H1 (cell line): Measurements from ENCODE around the gene TNIK. TPM values are rescaled to one million over a fixed set of nuclear protein-coding genes. Genes with fewer than 3 reads are reported as not detected.

Source experiments
- CTCF ChIA-PET: fragments of 300-600 bp; sonication (Branson Sonifier 250); formaldehyde crosslinking; loops from one replicate; lab custom pipeline; 2021; ENCODE audit not compliant: partially characterized antibody; lab: Charles Lee
- POLR2A ChIA-PET: fragments of 300-600 bp; sonication (Branson Sonifier 250); formaldehyde crosslinking; loops from one replicate; lab custom pipeline; 2021; ENCODE audit warnings: inconsistent platforms; ENCODE audit not compliant: partially characterized antibody; lab: Charles Lee
- DNase-seq, 2 experiments: peaks; one replicate each; pipeline versions ENCODE4 v3.0.0 to v3.0.0-alpha.2; 2010 to 2022; ENCODE audit warnings: low spot score in 2 of 2, low read depth in 1 of 2, mixed read lengths in 1 of 2
- FAIRE-seq: peaks from 2 replicates; lab custom pipeline; 2011; peaks lifted over from hg19 to GRCh38; lab: Jason Lieb, UNC
- H2AFZ ChIP-seq: 2 replicates; pipeline ENCODE4 v1.8.1; 2012; ENCODE audit warnings: low read length, inconsistent platforms
- H2AK5ac ChIP-seq: 2 replicates; pipeline ENCODE4 v1.6.1; 2013; ENCODE audit warnings: low read depth, low read length
- H2BK120ac ChIP-seq: replicated peaks from 2 replicates; pipeline ENCODE3; 2013; ENCODE audit warnings: low read depth, low read length, inconsistent platforms
- H2BK12ac ChIP-seq: 2 replicates; pipeline ENCODE4 v1.6.1; 2013; ENCODE audit warnings: low read depth, low read length
- H2BK15ac ChIP-seq: 2 replicates; pipeline ENCODE4 v1.6.1; 2013; ENCODE audit warnings: low read length
- H2BK20ac ChIP-seq: 2 replicates; pipeline ENCODE4 v1.6.1; 2013; ENCODE audit warnings: low read length
- H2BK5ac ChIP-seq: 2 replicates; pipeline ENCODE4 v1.6.1; 2013; ENCODE audit warnings: low read depth, low read length
- H3K14ac ChIP-seq: 2 replicates; pipeline ENCODE4 v1.6.1; 2013; ENCODE audit warnings: inconsistent platforms; ENCODE audit not compliant: insufficient read length
- H3K18ac ChIP-seq: 2 replicates; pipeline ENCODE4 v1.6.1; 2013; ENCODE audit warnings: low read length; ENCODE audit errors: extremely low read depth
- H3K23ac ChIP-seq: 2 replicates; pipeline ENCODE4 v1.6.1; 2013; ENCODE audit warnings: inconsistent platforms; ENCODE audit not compliant: insufficient read length
- H3K23me2 ChIP-seq: 2 replicates; pipeline ENCODE4 v1.6.1; 2013; ENCODE audit warnings: low read depth, low read length
- H3K27ac ChIP-seq: 2 replicates; pipeline ENCODE4 v1.6.1; 2011; ENCODE audit warnings: low read depth, low read length, inconsistent platforms
- H3K27me3 ChIP-seq, 4 experiments: replicated peaks in 1 of 4; 1 replicate in 1 of 4; 2 replicates in 3 of 4; pipeline versions ENCODE4 v1.6.1 to v1.8.1; 2011 to 2013; ENCODE audit warnings: low read length in 3 of 4, mild to moderate bottlenecking in 3 of 4, inconsistent platforms in 2 of 4, mixed read lengths in 2 of 4, moderate library complexity in 1 of 4; ENCODE audit not compliant: control insufficient read depth in 3 of 4, insufficient read depth in 3 of 4; ENCODE audit errors: extremely low read depth in 1 of 4
- H3K36me3 ChIP-seq, 4 experiments: 2 replicates each; pipeline versions ENCODE4 v1.6.1 to v1.8.1; 2011 to 2013; ENCODE audit warnings: mild to moderate bottlenecking in 4 of 4, low read length in 3 of 4, moderate library complexity in 2 of 4, control low read depth in 1 of 4, inconsistent platforms in 1 of 4; ENCODE audit not compliant: insufficient read depth in 4 of 4, control insufficient read depth in 2 of 4
- H3K4ac ChIP-seq: replicated peaks from 2 replicates; pipeline ENCODE3; 2013; ENCODE audit warnings: low read length, low read depth, mixed read lengths, inconsistent platforms; ENCODE audit not compliant: insufficient read length
- H3K4me1 ChIP-seq, 4 experiments: replicated peaks in 1 of 4; 1 replicate in 1 of 4; 2 replicates in 3 of 4; pipeline versions ENCODE4 v1.6.1 to v1.8.1; 2011 to 2013; ENCODE audit warnings: low read length in 3 of 4, inconsistent platforms in 2 of 4, mixed read lengths in 1 of 4; ENCODE audit not compliant: insufficient read depth in 4 of 4, control insufficient read depth in 3 of 4
- H3K4me2 ChIP-seq, 2 experiments: 2 replicates each; pipeline versions ENCODE4 v1.6.1 to v1.8.1; 2011 to 2013; ENCODE audit warnings: low read depth in 2 of 2, low read length in 2 of 2, control low read depth in 1 of 2, inconsistent platforms in 1 of 2, mild to moderate bottlenecking in 1 of 2; ENCODE audit not compliant: insufficient read depth in 1 of 2
- H3K4me3 ChIP-seq, 4 experiments: fragments of 200-600, 300-600 bp in 1 of 4; sonication (generic), shearing (Covaris generic), sonication (Bioruptor Twin) in 1 of 4; 2 replicates each; pipeline versions ENCODE4 v1.5.1 to v1.8.1; 2011 to 2016; ENCODE audit warnings: low read length in 4 of 4, low read depth in 3 of 4, control low read depth in 2 of 4, inconsistent platforms in 2 of 4, mild to moderate bottlenecking in 2 of 4, mixed read lengths in 1 of 4, moderate library complexity in 1 of 4; ENCODE audit not compliant: insufficient read depth in 2 of 4; ENCODE audit errors: extremely low read depth in 1 of 4
- H3K56ac ChIP-seq: replicated peaks from 2 replicates; pipeline ENCODE3; 2013; ENCODE audit warnings: low read depth, mild to moderate bottlenecking, mixed read lengths, low read length, inconsistent platforms; ENCODE audit not compliant: insufficient read length
- H3K79me1 ChIP-seq: 2 replicates; pipeline ENCODE4 v1.6.1; 2013; ENCODE audit warnings: low read depth, low read length, control low read depth
- H3K79me2 ChIP-seq, 2 experiments: 2 replicates each; pipeline versions ENCODE4 v1.6.1 to v1.8.1; 2012 to 2013; ENCODE audit warnings: low read length in 2 of 2, mild to moderate bottlenecking in 2 of 2, inconsistent platforms in 1 of 2; ENCODE audit not compliant: insufficient read depth in 2 of 2, control insufficient read depth in 1 of 2
- H3K9ac ChIP-seq, 4 experiments: replicated peaks in 1 of 4; 1 replicate in 1 of 4; 2 replicates in 3 of 4; pipeline versions ENCODE4 v1.6.1 to v1.8.1; 2011 to 2013; ENCODE audit warnings: low read depth in 3 of 4, low read length in 3 of 4, control low read depth in 2 of 4, mild to moderate bottlenecking in 2 of 4, moderate library complexity in 2 of 4, inconsistent platforms in 1 of 4; ENCODE audit errors: extremely low read depth in 1 of 4
- H3K9me3 ChIP-seq, 2 experiments: 2 replicates each; pipeline versions ENCODE4 v1.6.1 to v1.8.1; 2012 to 2013; ENCODE audit warnings: mild to moderate bottlenecking in 2 of 2, moderate library complexity in 2 of 2, control low read depth in 1 of 2, inconsistent platforms in 1 of 2, low read depth in 1 of 2, low read length in 1 of 2, mixed read lengths in 1 of 2; ENCODE audit not compliant: insufficient read depth in 2 of 2
- H4K20me1 ChIP-seq, 2 experiments: replicated peaks in 1 of 2; 2 replicates each; pipeline versions ENCODE3 to v1.8.1; 2011 to 2013; ENCODE audit warnings: inconsistent platforms in 2 of 2, low read length in 2 of 2, mild to moderate bottlenecking in 1 of 2; ENCODE audit not compliant: insufficient read depth in 2 of 2, control insufficient read depth in 1 of 2
- H4K5ac ChIP-seq: 2 replicates; pipeline ENCODE4 v1.6.1; 2013; ENCODE audit warnings: low read length, low read depth, mixed read lengths, inconsistent platforms; ENCODE audit not compliant: insufficient read length
- H4K8ac ChIP-seq: 2 replicates; pipeline ENCODE4 v1.8.0; 2013; ENCODE audit warnings: mild to moderate bottlenecking, moderate library complexity, low read length, inconsistent platforms; ENCODE audit not compliant: insufficient read depth; ENCODE audit errors: extremely low read depth
- H4K91ac ChIP-seq: replicated peaks from 2 replicates; pipeline ENCODE3; 2013; ENCODE audit warnings: low read length, mixed read lengths, inconsistent platforms; ENCODE audit not compliant: insufficient read length
- KDM1A ChIP-seq: fragments of 200-600, 300-600 bp; sonication (generic); IDR thresholded peaks from 2 replicates; pipeline ENCODE4 v1.7.1; 2016; ENCODE audit warnings: mild to moderate bottlenecking, low read length, borderline replicate concordance
- POU5F1 ChIP-seq: IDR thresholded peaks from 2 replicates; pipeline ENCODE4 v1.6.1; 2011; ENCODE audit warnings: low read depth, mild to moderate bottlenecking, low read length, moderate library complexity
- SIN3A ChIP-seq, 2 experiments: IDR thresholded peaks in 1 of 2; conservative IDR thresholded peaks in 1 of 2; 2 replicates each; pipeline ENCODE4 v1.6.1; 2011 to 2012; ENCODE audit warnings: low read length in 2 of 2, improper control_type of control experiment in 1 of 2, low read depth in 1 of 2, mild to moderate bottlenecking in 1 of 2
- TBP ChIP-seq: IDR thresholded peaks from 2 replicates; pipeline ENCODE4 v1.6.1; 2011; ENCODE audit warnings: low read depth, low read length, improper control_type of control experiment
- WGBS, 2 experiments: shearing (Covaris generic) in 1 of 2; methylation state at CpG; one replicate each; pipeline versions ENCODE4 v1.1.6 to v1.1.7; 2013 to 2015; ENCODE audit warnings: low lambda C conversion rate in 2 of 2, mixed read lengths in 2 of 2, inconsistent platforms in 1 of 2, low coverage in 1 of 2, missing lambda C conversion rate in 1 of 2; ENCODE audit not compliant: insufficient replicate concordance in 2 of 2, insufficient coverage in 1 of 2, insufficient read length in 1 of 2; ENCODE audit errors: extremely low coverage in 1 of 2, missing lambda C conversion rate in 1 of 2; 5-methylcytosine and 5-hydroxymethylcytosine counted together
- polyA plus RNA-seq, 7 experiments: library from polyadenylated mRNA; depleted of rRNA in 3 of 7; stranded (reverse) in 5 of 7; unstranded in 2 of 7; fragments of >200 nt in 5 of 7; fragments of 200-250 nt in 2 of 7; gene quantifications; 1 replicate in 5 of 7; 2 replicates in 1 of 7; 4 replicates in 1 of 7; pipeline versions ENCODE4 v1.2.1 to v1.2.3, GENCODE V29; 2011 to 2013; ENCODE audit warnings: missing spikeins in 2 of 7, mixed read lengths in 2 of 7
- total RNA-seq: library from RNA; stranded (reverse); fragmentation: NEBNext Ultra II Directional; extraction: Animal tissue kit (Norgen Biotek cat#: 25700); gene quantifications from 2 replicates; pipeline ENCODE4 v1.2.1, GENCODE V29; 2021

TNIK gene
- total and polyA plus RNA-seq, 2 of the 8 experiments (the other 6 are each of a cell fraction or from before 2014, with no cell fraction given), result 7.4 to 42.0 TPM

DNA sequence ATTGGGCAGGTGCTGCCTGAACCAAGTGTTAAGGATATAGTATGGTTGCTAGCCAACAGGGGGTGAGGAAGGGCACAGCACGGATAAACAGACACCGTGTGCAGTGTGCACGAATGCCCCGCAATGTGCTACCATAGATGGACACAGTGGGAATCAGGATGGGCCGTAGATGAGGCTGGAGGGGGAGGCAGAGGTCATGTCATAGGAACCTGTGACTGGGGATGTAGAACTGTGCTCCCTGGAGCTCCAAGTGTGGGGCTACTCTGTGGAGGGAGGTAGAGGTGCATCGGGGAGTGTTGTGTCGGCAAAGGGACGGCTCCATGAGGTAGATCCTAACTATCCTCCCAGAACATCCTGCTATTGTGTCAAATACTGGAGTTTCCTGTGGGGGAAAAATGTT is 102.5 kb downstream of the TNIK start:
- no peak overlapping the region for H2AFZ ChIP-seq
- WGBS, 2 experiments, result 84% methylated on average over 8 of the region's 8 CpGs; no CpG with 5 or more reads in 1 of the 2 experiments
- ChIA-PET CTCF (no interaction called here), POLR2A (interaction anchor here (1.5 kb wide), 1 partner anchor 10 kb away, joined by 3 read pairs; no protein-coding TSS in a partner anchor)
- H3K23ac ChIP-seq, result no peak overlapping the region
- FAIRE-seq, result no peak
- no peak overlapping the region for H3K4ac ChIP-seq
- H3K4me2 ChIP-seq, result no peak overlapping the region
- no peak overlapping the region for H3K18ac ChIP-seq
- peaks cover 0 to 14% of the 10 kb centered on the region in 2 experiments; a peak in 1 of 4 replicates for H3K79me2 ChIP-seq
- H2BK20ac ChIP-seq, result no peak overlapping the region
- H4K5ac ChIP-seq, result no peak overlapping the region
- H3K9ac ChIP-seq, result no peak overlapping the region
- no peak overlapping the region for H2BK120ac ChIP-seq
- H2AK5ac ChIP-seq, result no peak overlapping the region
- H2BK15ac ChIP-seq, result no peak overlapping the region
- TF ChIP-seq SIN3A (conservative IDR thresholded peaks at IDR 0.05 in 1 of 2, IDR thresholded peaks at IDR 0.05 in 1 of 2; ENCODE audit: low read depth in 1 of 2, low read length in 2 of 2) (no peak), POU5F1 (no peak), TBP (no peak), KDM1A (no peak)
- no peaks in the 10 kb centered on the region for H3K36me3 ChIP-seq
- no peaks in the 10 kb centered on the region for H4K20me1 ChIP-seq
- H3K27me3 ChIP-seq, result no peaks in the 10 kb centered on the region
- no peaks in the 10 kb centered on the region for H3K79me1 ChIP-seq
- peaks cover 0 to 2% (median 0%) of the 10 kb centered on the region in 4 experiments; a peak in 1 of 7 replicates for H3K4me1 ChIP-seq
- no peak overlapping the region for H4K8ac ChIP-seq
- no peak overlapping the region for H2BK12ac ChIP-seq
- no peak overlapping the region for H4K91ac ChIP-seq
- no peak overlapping the region for H3K14ac ChIP-seq
- H3K23me2 ChIP-seq, result no peaks in the 10 kb centered on the region; the same call in 1 of the 2 replicates
- no peaks in the 10 kb centered on the region for H3K9me3 ChIP-seq
- H3K56ac ChIP-seq, result no peak overlapping the region
- H3K4me3 ChIP-seq, result no peak overlapping the region
- DNase-seq, result no peak
- H2BK5ac ChIP-seq, result no peak overlapping the region; the same call in 1 of the 2 replicates
- H3K27ac ChIP-seq, result no peak overlapping the region
